ENCODE results near the gene IRX2.

IRX2 gene

GRCh38 chr5:2740051-2740875 is 11.2 kb downstream of the IRX2 start:
- no peak for DNase-seq

GRCh38 chr5:2739360-2740050 is 12.0 kb downstream of the IRX2 start:
- no peak for DNase-seq

- no peak for DNase-seq
These were observed 12.6 kb downstream of the IRX2 start for GRCh38 chr5:2738700-2739359.

- no peak for DNase-seq
These were observed 13.2 kb downstream of the IRX2 start for GRCh38 chr5:2738156-2738699.

GRCh38 chr5:2737273-2738155 is 14.0 kb downstream of the IRX2 start:
- no peak for DNase-seq

GRCh38 chr5:2736872-2737271 is 14.6 kb downstream of the IRX2 start:
- DNase-seq, result no peak

GRCh38 chr5:2735996-2736395 is 15.5 kb downstream of the IRX2 start:
- no peak for DNase-seq

- peak; percentile 65 for DNase-seq
These were observed 18.6 kb downstream of the IRX2 start for GRCh38 chr5:2732850-2733249.

GRCh38 chr5:2732004-2732403 is 19.5 kb downstream of the IRX2 start:
- no peak for DNase-seq

GRCh38 chr5:2729189-2729588 is 22.3 kb downstream of the IRX2 start:
- no peak for DNase-seq

- no peak for DNase-seq
These were observed 23.9 kb downstream of the IRX2 start for GRCh38 chr5:2727550-2727949.

GRCh38 chr5:2725980-2726765 is 25.3 kb downstream of the IRX2 start:
- DNase-seq, result no peak

GRCh38 chr5:2724831-2725230 is 26.6 kb downstream of the IRX2 start:
- DNase-seq, result no peak

- no peak for DNase-seq
These were observed 27.4 kb downstream of the IRX2 start for GRCh38 chr5:2724031-2724581.

GRCh38 chr5:2722901-2723300 is 28.6 kb downstream of the IRX2 start:
- DNase-seq, result no peak

GRCh38 chr5:2721385-2722138 is 29.9 kb downstream of the IRX2 start:
- no peak for DNase-seq

- no peak for DNase-seq
These were observed 32.1 kb downstream of the IRX2 start for GRCh38 chr5:2719332-2719731.

GRCh38 chr5:2718115-2718514 is 33.4 kb downstream of the IRX2 start:
- DNase-seq, result no peak

- no peak for DNase-seq
These were observed 35.6 kb downstream of the IRX2 start for GRCh38 chr5:2715856-2716255.

GRCh38 chr5:2714805-2715204 is 36.7 kb downstream of the IRX2 start:
- DNase-seq, result no peak

GRCh38 chr5:2714026-2714425 is 37.5 kb downstream of the IRX2 start:
- DNase-seq, result no peak
